SK-N-MC (cell line): ENCODE data around the gene LGALS16.

Experiments used
- EZH2 ChIP-seq: fragments of 200-600 bp; sonication (generic); IDR thresholded peaks from one replicate; pipeline ENCODE4 v1.6.1; 2017; ENCODE audit warnings: antibody characterized with exemption
- FOXP2 ChIP-seq: optimal IDR thresholded peaks from 2 replicates; pipeline ENCODE3; 2011; ENCODE audit warnings: mild to moderate bottlenecking, moderate library complexity; ENCODE audit not compliant: insufficient read depth; ENCODE audit errors: extremely low read length, control extremely low read depth
- POLR2AphosphoS5 ChIP-seq: IDR thresholded peaks from 2 replicates; pipeline ENCODE4 v1.6.1; 2012; ENCODE audit warnings: mild to moderate bottlenecking, low read depth, low read length, borderline replicate concordance

- no peak for TF ChIP-seq POLR2AphosphoS5
- no peak for TF ChIP-seq EZH2
- TF ChIP-seq FOXP2: no peak
Observed at GRCh38 chr19:39643591-39643990, 12.1 kb upstream of the LGALS16 start.
